HepG2 (cell line): ENCODE data around the gene MYL6. TPM values are rescaled to one million over a fixed set of nuclear protein-coding genes. Genes with fewer than 3 reads are reported as not detected.
A peak's percentile ranks its signal among the peaks of the same experiment; 100 is the strongest.

Experiments
- CCDC6 ChIP-seq: sonication (generic); formaldehyde crosslinking; IDR thresholded peaks from 2 replicates; pipeline ENCODE4 v1.8.1; 2022; ENCODE audit warnings: mild to moderate bottlenecking, missing genetic modification reagents, moderate library complexity
- HCFC1 ChIP-seq: fragments of 150-350 bp; IDR thresholded peaks from 2 replicates; pipeline ENCODE4 v1.6.1; 2014; ENCODE audit warnings: low read depth, low read length
- HDAC2 ChIP-seq: sonication (generic); formaldehyde crosslinking; IDR thresholded peaks from 2 replicates; pipeline ENCODE4 v1.4.0; 2020; ENCODE audit warnings: missing genetic modification reagents
- IKZF1 ChIP-seq: fragments of 450-650 bp; IDR thresholded peaks from 2 replicates; pipeline ENCODE4 v1.7.1; 2016
- MED8 ChIP-seq: sonication (generic); formaldehyde crosslinking; IDR thresholded peaks from 2 replicates; pipeline ENCODE4 v1.8.1; 2023; ENCODE audit warnings: mild to moderate bottlenecking, missing genetic modification reagents; ENCODE audit not compliant: insufficient replicate concordance
- MEIS2 ChIP-seq: sonication (generic); formaldehyde crosslinking; IDR thresholded peaks from 2 replicates; pipeline ENCODE4 v1.9.0; 2021; ENCODE audit warnings: mild to moderate bottlenecking, missing genetic modification reagents
- SIN3A ChIP-seq: IDR thresholded peaks from 2 replicates; pipeline ENCODE4 v1.6.1; 2011; ENCODE audit warnings: low read depth, mild to moderate bottlenecking, control low read depth, low read length, borderline replicate concordance
- SRF ChIP-seq: IDR thresholded peaks from 2 replicates; pipeline ENCODE4 v1.6.1; 2011; ENCODE audit warnings: mild to moderate bottlenecking, low read depth, low read length, moderate library complexity
- TCF7 ChIP-seq: sonication (generic); IDR thresholded peaks from 2 replicates; pipeline ENCODE4 v1.6.1; 2016; ENCODE audit warnings: antibody characterized with exemption, low read depth
- ZBTB8A ChIP-seq: sonication (generic); formaldehyde crosslinking; IDR thresholded peaks from 2 replicates; pipeline ENCODE4 v1.4.0; 2020; ENCODE audit warnings: mild to moderate bottlenecking, low read depth, missing genetic modification reagents, borderline replicate concordance
- ZNF124 ChIP-seq: sonication (generic); formaldehyde crosslinking; IDR thresholded peaks from 2 replicates; pipeline ENCODE4 v1.4.0; 2020; ENCODE audit warnings: missing genetic modification reagents
- ZNF20 ChIP-seq: sonication (generic); formaldehyde crosslinking; IDR thresholded peaks from 2 replicates; pipeline ENCODE4 v1.4.0; 2020; ENCODE audit warnings: mild to moderate bottlenecking, moderate library complexity, missing genetic modification reagents
- ZNF207 ChIP-seq: fragments of 450-650 bp; IDR thresholded peaks from 2 replicates; pipeline ENCODE4 v1.6.1; 2016; ENCODE audit warnings: antibody characterized with exemption, borderline replicate concordance
- ZNF232 ChIP-seq: sonication (generic); formaldehyde crosslinking; IDR thresholded peaks from 2 replicates; pipeline ENCODE4 v1.4.0; 2020; ENCODE audit warnings: missing genetic modification reagents, borderline replicate concordance
- ZNF33B ChIP-seq: sonication (generic); formaldehyde crosslinking; IDR thresholded peaks from 2 replicates; pipeline ENCODE4 v1.5.1; 2020; ENCODE audit warnings: mild to moderate bottlenecking, missing genetic modification reagents
- ZNF430 ChIP-seq: sonication (generic); formaldehyde crosslinking; IDR thresholded peaks from 2 replicates; pipeline ENCODE4 v1.9.0; 2021; ENCODE audit warnings: mild to moderate bottlenecking, missing genetic modification reagents
- ZNF552 ChIP-seq: sonication (generic); formaldehyde crosslinking; IDR thresholded peaks from 2 replicates; pipeline ENCODE4 v1.9.0; 2022; ENCODE audit warnings: missing genetic modification reagents, mild to moderate bottlenecking, borderline replicate concordance
- ZNF557 ChIP-seq: sonication (generic); formaldehyde crosslinking; IDR thresholded peaks from 2 replicates; pipeline ENCODE4 v1.4.0; 2020; ENCODE audit warnings: missing genetic modification reagents
- ZNF605 ChIP-seq: sonication (generic); formaldehyde crosslinking; IDR thresholded peaks from 2 replicates; pipeline ENCODE4 v1.8.0; 2022; ENCODE audit warnings: mild to moderate bottlenecking, missing genetic modification reagents
- polyA plus RNA-seq, 8 experiments: library from polyadenylated mRNA; depleted of rRNA in 3 of 8; stranded (reverse) in 7 of 8; unstranded in 1 of 8; fragments of >200 nt; fragmentation: Illumina TruSeq in 4 of 8; extraction: Trizol in 4 of 8; gene quantifications; 2 replicates each; pipeline versions ENCODE4 v1.2.1 to v1.2.3, GENCODE V29; 2011 to 2016; ENCODE audit warnings: low read depth in 4 of 8, missing spikeins in 1 of 8, mixed read lengths in 1 of 8; ENCODE audit not compliant: insufficient read depth in 1 of 8
- total RNA-seq, 5 experiments: library from RNA; depleted of rRNA; stranded (reverse); fragments of >200 nt; fragmentation: Illumina TruSeq; extraction: Trizol; gene quantifications; 2 replicates each; pipeline ENCODE4 v1.2.3, GENCODE V29; 2016; ENCODE audit warnings: low read depth in 1 of 5
- TF ChIP-seq, protein P1 (sequence below): IDR thresholded peaks from 2 replicates; pipeline ENCODE4 v1.6.1; 2016; ENCODE audit warnings: missing genetic modification reagents, missing compliant biosample characterization
- TF ChIP-seq, protein P2 (sequence below): sonication (generic); formaldehyde crosslinking; IDR thresholded peaks from 2 replicates; pipeline ENCODE4 v1.8.0; 2022; ENCODE audit warnings: mild to moderate bottlenecking, missing genetic modification reagents, moderate library complexity
- TF ChIP-seq, protein P3 (sequence below): sonication (generic); formaldehyde crosslinking; IDR thresholded peaks from 2 replicates; pipeline ENCODE4 v1.4.0; 2020; ENCODE audit warnings: missing genetic modification reagents

The MYL6 gene
- total and polyA plus RNA-seq, 2 of the 13 experiments (the other 11 are each of a cell fraction or from before 2014, with no cell fraction given), result 1,127 to 1,192 TPM

DNA sequence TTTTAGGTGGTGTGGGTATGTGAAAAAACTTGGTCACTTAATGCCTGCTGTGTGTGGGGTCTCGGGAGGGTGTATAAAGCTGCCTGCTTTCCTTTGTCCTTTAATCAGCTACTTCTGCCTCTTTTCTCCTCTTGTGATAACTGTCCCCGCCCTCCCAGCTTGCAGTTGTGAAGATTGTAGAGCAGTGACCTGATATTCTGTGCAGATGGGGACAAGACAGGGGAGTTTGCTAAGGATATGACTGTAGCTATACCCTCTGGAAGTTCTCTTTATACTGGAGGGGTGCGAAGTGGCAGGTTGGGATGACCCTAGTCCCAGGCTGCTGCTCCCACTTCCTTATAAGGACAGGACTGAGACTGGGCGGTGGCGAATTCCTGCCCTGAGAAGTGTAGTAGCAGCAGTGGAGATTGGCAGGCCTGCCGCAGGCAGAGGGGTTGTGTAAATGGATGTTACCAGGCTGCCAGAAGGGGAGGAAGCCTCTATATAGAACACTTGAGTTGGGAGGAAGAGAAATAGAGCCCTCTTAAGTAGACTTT lies 835 bp downstream of the MYL6 start (continued):
- TF ChIP-seq ZNF33B (CRISPR knock-in tag), result no peak
- TF ChIP-seq ZNF20 (CRISPR knock-in tag), result no peak
- no peak for TF ChIP-seq ZNF605 (CRISPR knock-in tag)
- no peak for TF ChIP-seq ZBTB8A
- no peak for TF ChIP-seq HCFC1
- peak; percentile 30; the same call in 1 of the 2 replicates for TF ChIP-seq ZNF430
- peak; percentile 91 for TF ChIP-seq SRF
- no peak for TF ChIP-seq ZNF557 (CRISPR knock-in tag)
- no peak for TF ChIP-seq TCF7
- TF ChIP-seq, protein P1, sequence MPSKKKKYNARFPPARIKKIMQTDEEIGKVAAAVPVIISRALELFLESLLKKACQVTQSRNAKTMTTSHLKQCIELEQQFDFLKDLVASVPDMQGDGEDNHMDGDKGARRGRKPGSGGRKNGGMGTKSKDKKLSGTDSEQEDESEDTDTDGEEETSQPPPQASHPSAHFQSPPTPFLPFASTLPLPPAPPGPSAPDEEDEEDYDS (CRISPR knock-in tag), result no peak
- TF ChIP-seq ZNF207, result no peak
- TF ChIP-seq, protein P2, sequence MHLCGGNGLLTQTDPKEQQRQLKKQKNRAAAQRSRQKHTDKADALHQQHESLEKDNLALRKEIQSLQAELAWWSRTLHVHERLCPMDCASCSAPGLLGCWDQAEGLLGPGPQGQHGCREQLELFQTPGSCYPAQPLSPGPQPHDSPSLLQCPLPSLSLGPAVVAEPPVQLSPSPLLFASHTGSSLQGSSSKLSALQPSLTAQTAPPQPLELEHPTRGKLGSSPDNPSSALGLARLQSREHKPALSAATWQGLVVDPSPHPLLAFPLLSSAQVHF, result no peak
- TF ChIP-seq, protein P3, sequence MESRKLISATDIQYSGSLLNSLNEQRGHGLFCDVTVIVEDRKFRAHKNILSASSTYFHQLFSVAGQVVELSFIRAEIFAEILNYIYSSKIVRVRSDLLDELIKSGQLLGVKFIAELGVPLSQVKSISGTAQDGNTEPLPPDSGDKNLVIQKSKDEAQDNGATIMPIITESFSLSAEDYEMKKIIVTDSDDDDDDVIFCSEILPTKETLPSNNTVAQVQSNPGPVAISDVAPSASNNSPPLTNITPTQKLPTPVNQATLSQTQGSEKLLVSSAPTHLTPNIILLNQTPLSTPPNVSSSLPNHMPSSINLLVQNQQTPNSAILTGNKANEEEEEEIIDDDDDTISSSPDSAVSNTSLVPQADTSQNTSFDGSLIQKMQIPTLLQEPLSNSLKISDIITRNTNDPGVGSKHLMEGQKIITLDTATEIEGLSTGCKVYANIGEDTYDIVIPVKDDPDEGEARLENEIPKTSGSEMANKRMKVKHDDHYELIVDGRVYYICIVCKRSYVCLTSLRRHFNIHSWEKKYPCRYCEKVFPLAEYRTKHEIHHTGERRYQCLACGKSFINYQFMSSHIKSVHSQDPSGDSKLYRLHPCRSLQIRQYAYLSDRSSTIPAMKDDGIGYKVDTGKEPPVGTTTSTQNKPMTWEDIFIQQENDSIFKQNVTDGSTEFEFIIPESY (CRISPR knock-in tag), result no peak
- no peak for TF ChIP-seq MED8 (CRISPR knock-in tag)
- TF ChIP-seq SIN3A, result 0 out of 2 replicates have a peak, but pooled peaks have one; percentile 15
- TF ChIP-seq MEIS2 (CRISPR knock-in tag), result no peak
- 0 out of 2 replicates have a peak, but pooled peaks have one; percentile 1 for TF ChIP-seq CCDC6 (CRISPR knock-in tag)
- TF ChIP-seq ZNF552 (CRISPR knock-in tag), result no peak
- TF ChIP-seq ZNF124, result no peak
- 0 out of 2 replicates have a peak, but pooled peaks have one; percentile 8 for TF ChIP-seq HDAC2 (CRISPR knock-in tag)
- TF ChIP-seq IKZF1, result no peak
- TF ChIP-seq ZNF232 (CRISPR knock-in tag), result peak; percentile 9; the same call in 1 of the 2 replicates
- TF ChIP-seq, all 625 proteins: peak for 11
